Mesendoderm (in vitro differentiated cells): ENCODE results near the gene ADCY7.
A peak's percentile ranks its signal among the peaks of the same experiment; 100 is the strongest.

Source experiments
- DNase-seq: peaks from one replicate; pipeline ENCODE4 v3.0.0; 2013
- H2AK5ac ChIP-seq: 2 replicates; pipeline ENCODE4 v1.6.1; 2013; ENCODE audit warnings: low read length, inconsistent platforms
- H2BK120ac ChIP-seq: 2 replicates; pipeline ENCODE4 v1.6.1; 2013; ENCODE audit warnings: low read depth, mild to moderate bottlenecking, low read length, moderate library complexity, mixed read lengths
- H2BK15ac ChIP-seq: replicated peaks from 2 replicates; pipeline ENCODE4 v1.6.1; 2013; ENCODE audit warnings: low read depth, mild to moderate bottlenecking, moderate library complexity
- H2BK5ac ChIP-seq: 2 replicates; pipeline ENCODE4 v1.6.1; 2013; ENCODE audit warnings: low read length, inconsistent platforms
- H3K18ac ChIP-seq: 2 replicates; pipeline ENCODE4 v1.6.1; 2013; ENCODE audit warnings: mild to moderate bottlenecking, low read length, mixed read lengths
- H3K23ac ChIP-seq: one replicate; pipeline ENCODE4 v1.6.1; 2013; ENCODE audit warnings: low read length
- H3K27ac ChIP-seq: 2 replicates; pipeline ENCODE4 v1.5.1; 2013; ENCODE audit warnings: low read depth, mild to moderate bottlenecking, inconsistent platforms, low read length, moderate library complexity
- H3K27me3 ChIP-seq: 2 replicates; pipeline ENCODE4 v1.6.1; 2013; ENCODE audit warnings: low read length, control low read depth, mild to moderate bottlenecking, inconsistent platforms; ENCODE audit not compliant: insufficient read depth, poor library complexity
- H3K36me3 ChIP-seq: 2 replicates; pipeline ENCODE4 v1.6.1; 2013; ENCODE audit warnings: low read length, inconsistent platforms; ENCODE audit not compliant: control insufficient read depth, insufficient read depth
- H3K4ac ChIP-seq: one replicate; pipeline ENCODE4 v1.6.1; 2013; ENCODE audit warnings: low read depth, mild to moderate bottlenecking, low read length, moderate library complexity
- H3K4me1 ChIP-seq: 2 replicates; pipeline ENCODE4 v1.6.1; 2013; ENCODE audit warnings: low read depth, low read length, inconsistent platforms; ENCODE audit not compliant: control insufficient read depth
- H3K4me2 ChIP-seq: 2 replicates; pipeline ENCODE4 v1.6.1; 2013; ENCODE audit warnings: low read length
- H3K4me3 ChIP-seq: 2 replicates; pipeline ENCODE4 v1.5.1; 2013; ENCODE audit warnings: mild to moderate bottlenecking, low read length
- H3K56ac ChIP-seq: one replicate; pipeline ENCODE4 v1.6.1; 2013; ENCODE audit warnings: low read length
- H3K79me1 ChIP-seq: 2 replicates; pipeline ENCODE4 v1.6.1; 2013; ENCODE audit warnings: low read length, inconsistent platforms
- H3K79me2 ChIP-seq: 2 replicates; pipeline ENCODE4 v1.6.1; 2013; ENCODE audit warnings: mild to moderate bottlenecking, low read length; ENCODE audit not compliant: control insufficient read depth, insufficient read depth
- H3K9ac ChIP-seq: 2 replicates; pipeline ENCODE4 v1.6.1; 2013; ENCODE audit warnings: low read length, inconsistent platforms
- H4K5ac ChIP-seq: one replicate; pipeline ENCODE4 v1.6.1; 2013; ENCODE audit warnings: low read length
- H4K8ac ChIP-seq: one replicate; pipeline ENCODE4 v1.6.1; 2013; ENCODE audit warnings: low read depth, mild to moderate bottlenecking, control low read depth, low read length, moderate library complexity
- WGBS: extraction: QIAGEN DNeasy Blood & Tissue Kit; methylation state at CpG from one replicate; pipeline ENCODE4 v1.1.7; 2013; ENCODE audit warnings: low lambda C conversion rate, missing lambda C conversion rate; ENCODE audit not compliant: insufficient coverage; ENCODE audit errors: extremely low coverage; 5-methylcytosine and 5-hydroxymethylcytosine counted together

The ADCY7 gene

GRCh38 chr16:50310308-50311133 is 44.2 kb downstream of the ADCY7 start:
- H3K36me3 ChIP-seq, result peaks cover 5% of the 10 kb centered on the region
- no peak overlapping the region for H3K27ac ChIP-seq
- no peak overlapping the region for H3K4ac ChIP-seq
- no CpG with 5 or more reads among the region's 18 CpGs for WGBS
- H3K18ac ChIP-seq, result no peak overlapping the region
- no peaks in the 10 kb centered on the region for H3K79me1 ChIP-seq
- no peaks in the 10 kb centered on the region for H3K79me2 ChIP-seq
- H3K9ac ChIP-seq, result no peak overlapping the region
- no peak overlapping the region for H3K4me2 ChIP-seq
- H2BK5ac ChIP-seq, result no peak overlapping the region
- H4K5ac ChIP-seq, result no peak overlapping the region
- DNase-seq, result no peak
- no peak overlapping the region for H2BK120ac ChIP-seq
- no peaks in the 10 kb centered on the region for H3K4me1 ChIP-seq
- no peak overlapping the region for H2AK5ac ChIP-seq
- no peak overlapping the region for H4K8ac ChIP-seq
- no peak overlapping the region for H2BK15ac ChIP-seq
- no peaks in the 10 kb centered on the region for H3K27me3 ChIP-seq
- no peak overlapping the region for H3K23ac ChIP-seq
- H3K4me3 ChIP-seq, result no peak overlapping the region
- no peak overlapping the region for H3K56ac ChIP-seq

- Histone ChIP-seq H4K8ac (no peak overlapping the region), H2BK5ac (no peak overlapping the region), H3K36me3 (peaks cover 7% of the 10 kb centered on the region), H3K27me3 (no peaks in the 10 kb centered on the region), H3K79me1 (no peaks in the 10 kb centered on the region), H3K56ac (no peak overlapping the region), H4K5ac (no peak overlapping the region), H2BK120ac (no peak overlapping the region), H3K79me2 (no peaks in the 10 kb centered on the region), H3K4ac (no peak overlapping the region), H3K18ac (no peak overlapping the region), H3K4me2 (no peak overlapping the region), H3K23ac (no peak overlapping the region), H3K4me1 (no peaks in the 10 kb centered on the region), H2BK15ac (no peak overlapping the region), H3K27ac (no peak overlapping the region), H3K9ac (no peak overlapping the region), H2AK5ac (no peak overlapping the region), H3K4me3 (no peak overlapping the region)
- DNase-seq, result no peak
- WGBS, result no CpG with 5 or more reads among the region's 4 CpGs
Observed at GRCh38 chr16:50311134-50311528, 44.8 kb downstream of the ADCY7 start.

- Histone ChIP-seq H3K36me3 (peaks cover 7% of the 10 kb centered on the region), H2BK120ac (no peak overlapping the region), H2AK5ac (no peak overlapping the region), H4K8ac (no peak overlapping the region), H3K27me3 (no peaks in the 10 kb centered on the region), H3K4me3 (no peak overlapping the region), H3K79me2 (no peaks in the 10 kb centered on the region), H4K5ac (no peak overlapping the region), H2BK5ac (no peak overlapping the region), H3K4me2 (no peak overlapping the region), H3K18ac (no peak overlapping the region), H3K4me1 (no peaks in the 10 kb centered on the region), H3K56ac (no peak overlapping the region), H3K79me1 (no peaks in the 10 kb centered on the region), H3K4ac (no peak overlapping the region), H3K23ac (no peak overlapping the region), H2BK15ac (no peak overlapping the region), H3K27ac (no peak overlapping the region), H3K9ac (no peak overlapping the region)
- no peak for DNase-seq
- no CpG with 5 or more reads among the region's 22 CpGs for WGBS
Observed at GRCh38 chr16:50311891-50312501, 45.6 kb downstream of the ADCY7 start.

GRCh38 chr16:50313596-50314478 is 47.5 kb downstream of the ADCY7 start:
- H3K4me2 ChIP-seq, result no peak overlapping the region
- H3K18ac ChIP-seq, result no peak overlapping the region
- H3K23ac ChIP-seq, result no peak overlapping the region
- no peak overlapping the region for H4K8ac ChIP-seq
- no peak overlapping the region for H3K4me3 ChIP-seq
- peak overlapping the region; percentile 15 for H3K56ac ChIP-seq
- H2BK5ac ChIP-seq, result no peak overlapping the region
- H3K4ac ChIP-seq, result no peak overlapping the region
- H3K36me3 ChIP-seq, result peaks cover 7% of the 10 kb centered on the region
- no peak overlapping the region for H2BK120ac ChIP-seq
- no peak overlapping the region for H3K9ac ChIP-seq
- DNase-seq, result peak; percentile 68
- no peaks in the 10 kb centered on the region for H3K4me1 ChIP-seq
- no peak overlapping the region for H4K5ac ChIP-seq
- no peak overlapping the region for H2BK15ac ChIP-seq
- H3K27ac ChIP-seq, result peak overlapping the region; percentile 6
- no peaks in the 10 kb centered on the region for H3K79me1 ChIP-seq
- H3K27me3 ChIP-seq, result no peaks in the 10 kb centered on the region
- no peaks in the 10 kb centered on the region for H3K79me2 ChIP-seq
- no CpG with 5 or more reads among the region's 31 CpGs for WGBS
- no peak overlapping the region for H2AK5ac ChIP-seq

- Histone ChIP-seq H3K18ac (no peak overlapping the region), H3K4ac (no peak overlapping the region), H2BK5ac (no peak overlapping the region), H2BK15ac (no peak overlapping the region), H3K4me3 (no peak overlapping the region), H3K23ac (no peak overlapping the region), H2AK5ac (no peak overlapping the region), H3K79me2 (no peaks in the 10 kb centered on the region), H3K36me3 (peaks cover 7% of the 10 kb centered on the region), H3K4me1 (no peaks in the 10 kb centered on the region), H3K27ac (no peak overlapping the region), H3K9ac (no peak overlapping the region), H4K5ac (no peak overlapping the region), H3K27me3 (no peaks in the 10 kb centered on the region), H3K79me1 (no peaks in the 10 kb centered on the region), H2BK120ac (no peak overlapping the region), H3K56ac (no peak overlapping the region), H4K8ac (no peak overlapping the region), H3K4me2 (no peak overlapping the region)
- no peak for DNase-seq
- no CpG with 5 or more reads among the region's 8 CpGs for WGBS
Observed at GRCh38 chr16:50314665-50315064, 48.3 kb downstream of the ADCY7 start.
